ENCODE data around the gene UQCC3. TPM values are rescaled to one million over a fixed set of nuclear protein-coding genes. Genes with fewer than 3 reads are reported as not detected.
A peak's percentile ranks its signal among the peaks of the same experiment; 100 is the strongest.
"Not testable (repeated sequence)": the region's sequence is repeated elsewhere in the genome, so short reads cannot be mapped to it uniquely, and the experiment has no call there.

Gene UQCC3
- polyA plus RNA-seq, 3 donors from 2014 or later, result 13.9 to 18.0 (median 14.0) TPM

DNA sequence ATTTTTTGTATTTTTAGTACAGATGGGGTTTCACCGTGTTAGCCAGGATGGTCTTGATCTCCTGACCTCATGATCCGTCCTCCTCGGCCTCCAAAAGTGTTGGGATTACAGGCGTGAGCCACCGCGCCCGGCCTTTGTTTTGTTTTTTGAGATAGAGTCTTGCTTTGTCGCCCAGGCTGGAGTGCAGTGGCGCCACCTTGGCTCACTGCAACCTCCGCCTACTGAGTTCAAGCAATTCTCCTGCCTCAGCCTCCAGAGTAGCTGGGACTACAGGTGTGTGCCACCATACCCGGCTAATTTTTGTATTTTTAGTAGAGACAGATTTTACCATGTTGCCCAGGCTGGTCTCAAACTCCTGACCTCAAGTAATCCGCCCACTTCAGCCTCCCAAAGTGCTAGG, 21.2 kb upstream of the UQCC3 start:
- H3K4me1 Mint-ChIP-seq, result peaks cover 34 to 41% of the 10 kb centered on the region in 2 donors
- not testable (repeated sequence) for H3K9me3 Mint-ChIP-seq
- H3K27ac Mint-ChIP-seq, result peak overlapping the region in 2 of 6 donors; percentile 30 to 46

DNA sequence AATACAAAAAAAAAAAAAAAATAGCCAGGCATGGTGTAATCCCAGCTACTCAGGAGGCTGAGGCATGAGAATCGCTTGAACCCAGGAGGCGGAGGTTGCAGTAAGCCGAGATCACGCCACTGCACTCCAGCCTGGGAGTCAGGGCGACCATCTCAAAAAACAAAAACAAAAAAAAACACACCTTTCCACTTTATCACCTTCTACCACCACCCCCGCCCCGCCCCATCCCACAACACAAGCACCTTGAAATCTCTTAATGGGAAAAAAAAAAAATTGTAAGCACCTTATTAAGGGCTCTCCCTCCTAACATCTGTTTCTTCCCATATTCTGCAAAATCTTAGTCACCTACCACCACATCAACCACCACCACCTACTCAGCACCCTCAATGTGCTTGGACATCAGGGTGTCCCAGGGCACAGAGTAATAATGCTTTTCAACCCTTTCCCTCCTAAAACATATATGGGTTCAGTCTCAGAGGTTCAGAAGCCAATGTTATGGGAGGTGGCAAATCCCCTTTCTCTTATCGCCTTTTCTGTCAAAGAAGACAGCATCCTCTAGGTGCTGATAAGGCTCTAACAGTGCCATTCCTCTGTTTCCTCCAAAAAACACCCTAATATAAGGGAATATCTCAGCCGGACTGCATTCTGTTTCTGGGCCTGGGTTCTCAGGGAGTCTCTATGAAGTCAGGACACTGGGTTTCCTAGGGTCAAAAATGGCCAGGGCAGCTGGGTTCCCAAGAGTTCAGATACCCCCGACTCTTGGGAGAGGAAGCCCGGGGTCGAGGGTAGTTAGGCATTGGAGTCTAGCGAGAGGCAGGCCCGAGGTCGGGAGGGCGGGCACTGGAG, 19.1 kb upstream of the UQCC3 start:
- Mint-ChIP-seq H3K36me3 (no peaks in the 10 kb centered on the region), H3K4me1 (peaks cover 20 to 26% of the 10 kb centered on the region in 2 donors), H3K4me3 (peak overlapping the region; percentile 87 to 93 (median 90)), H3K27ac (peak overlapping the region; percentile 74 to 95 (median 93)), H3K9me3 (no peaks in the 10 kb centered on the region), H3K27me3 (ENCODE audit: low read depth in 3 of 3) (peaks cover 9 to 26% (median 24%) of the 10 kb centered on the region in 3 donors)
- DNase-seq, result no peak

More for the DNA sequence above, 21.2 kb upstream of the UQCC3 start:
- H3K4me3 Mint-ChIP-seq, H3K36me3 Mint-ChIP-seq, DNase-seq: not testable (repeated sequence)
- peaks cover 9 to 28% (median 24%) of the 10 kb centered on the region in 3 donors for H3K27me3 Mint-ChIP-seq (ENCODE audit: low read depth in 3 of 3)

DNA sequence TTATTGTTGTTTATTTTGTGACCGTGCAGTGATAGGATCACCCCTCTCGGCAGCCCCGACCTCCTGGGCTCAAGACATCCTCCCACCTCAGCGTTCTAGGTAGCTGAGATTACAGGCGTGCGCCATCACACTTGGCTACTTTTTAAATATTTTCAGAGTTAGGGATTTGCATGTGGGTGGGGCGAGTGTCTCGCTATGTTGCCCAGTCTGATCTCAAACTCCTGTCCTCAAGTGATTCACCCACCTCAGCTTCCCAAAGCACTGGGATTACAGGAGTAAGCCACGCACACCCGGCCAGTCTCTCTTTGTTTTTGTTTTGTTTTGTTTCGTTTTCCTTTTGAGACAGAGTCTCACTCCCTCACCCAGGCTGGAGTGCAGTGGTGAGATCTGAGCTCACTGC, 17.2 kb upstream of the UQCC3 start:
- H3K4me1 Mint-ChIP-seq, result peaks cover 19 to 26% of the 10 kb centered on the region in 2 donors
- DNase-seq, result no peak
- no peaks in the 10 kb centered on the region for H3K36me3 Mint-ChIP-seq
- H3K9me3 Mint-ChIP-seq, result no peaks in the 10 kb centered on the region
- peak overlapping the region; percentile 7 to 95 (median 68) for H3K27ac Mint-ChIP-seq
- H3K27me3 Mint-ChIP-seq (ENCODE audit: low read depth in 3 of 3), result peaks cover 9 to 26% (median 24%) of the 10 kb centered on the region in 3 donors
- H3K4me3 Mint-ChIP-seq, result peak overlapping the region; percentile 41 to 59 (median 55)

DNA sequence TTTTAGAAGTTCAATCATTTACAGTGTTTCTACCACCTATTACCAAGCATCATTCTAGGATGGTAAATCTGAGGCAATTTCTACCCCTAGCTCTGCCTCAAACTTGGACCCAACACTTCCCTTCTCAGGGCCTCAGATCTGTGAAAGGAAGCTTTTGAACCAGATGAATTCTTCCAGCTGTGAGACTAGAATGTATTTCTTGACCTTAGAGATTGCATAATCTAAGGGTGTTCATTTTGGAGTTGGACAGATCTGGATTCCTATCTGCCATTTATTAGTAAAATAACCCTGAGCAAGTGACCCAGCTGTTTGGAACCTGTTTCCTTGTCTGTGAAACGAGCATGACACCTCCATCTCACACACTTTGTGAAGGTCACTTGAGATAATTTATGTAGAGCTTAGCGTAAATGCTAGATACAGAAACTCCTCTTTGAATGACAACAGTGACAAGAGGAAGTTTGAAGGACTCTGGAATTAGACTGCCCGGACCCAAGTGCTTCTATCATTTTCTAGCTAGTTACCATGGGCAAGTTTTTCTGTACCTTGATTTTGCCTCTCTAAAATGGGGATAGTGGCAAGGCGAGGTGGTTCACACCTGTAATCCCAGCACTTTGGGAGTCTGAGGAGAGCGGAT, 14.6 kb upstream of the UQCC3 start:
- Mint-ChIP-seq H3K4me1 (peaks cover 12 to 17% of the 10 kb centered on the region in 2 donors), H3K27ac (no peak overlapping the region), H3K27me3 (ENCODE audit: low read depth in 3 of 3) (peaks cover 9 to 26% (median 24%) of the 10 kb centered on the region in 3 donors), H3K36me3 (no peaks in the 10 kb centered on the region), H3K4me3 (no peak overlapping the region), H3K9me3 (no peaks in the 10 kb centered on the region)
- DNase-seq, result no peak

DNA sequence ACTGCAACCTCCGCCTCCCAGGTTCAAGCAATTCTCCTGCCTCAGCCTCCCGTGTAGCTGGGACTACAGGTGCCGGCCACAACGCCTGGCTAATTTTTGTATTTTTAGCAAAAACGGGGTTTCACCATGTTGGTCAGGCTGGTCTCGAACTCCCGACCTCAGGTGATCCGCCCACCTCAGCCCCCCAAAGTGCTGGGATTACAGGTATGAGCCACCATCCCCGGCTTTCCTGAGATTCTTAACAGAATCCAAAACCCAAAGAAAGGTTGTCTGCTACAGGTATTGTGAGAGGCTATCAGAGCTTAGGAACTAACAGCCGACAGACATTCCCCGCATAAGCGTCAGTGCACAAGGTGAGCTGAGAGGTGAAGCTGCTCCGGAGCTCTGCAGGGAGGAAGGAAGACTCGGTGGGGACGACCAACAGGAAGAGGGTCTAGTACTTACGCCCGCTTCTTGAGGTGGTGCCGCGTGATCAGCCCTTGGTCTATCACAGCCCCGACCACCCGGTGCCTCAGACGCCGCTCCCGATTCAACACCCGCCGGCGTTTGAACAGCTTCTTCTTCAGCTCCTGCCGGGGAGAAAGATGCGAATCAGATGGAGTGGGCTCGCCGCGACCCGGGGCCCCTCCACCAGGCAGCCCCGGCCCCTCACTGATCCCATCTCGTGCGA, 6.9 kb upstream of the UQCC3 start:
- peaks cover 29 to 51% of the 10 kb centered on the region in 2 donors for H3K4me1 Mint-ChIP-seq
- no peak for DNase-seq
- H3K36me3 Mint-ChIP-seq, result peaks cover 3 to 9% (median 3%) of the 10 kb centered on the region in 3 donors
- H3K9me3 Mint-ChIP-seq, result no peaks in the 10 kb centered on the region
- H3K27me3 Mint-ChIP-seq (ENCODE audit: low read depth in 3 of 3), result peaks cover 8 to 12% (median 11%) of the 10 kb centered on the region in 3 donors
- H3K4me3 Mint-ChIP-seq, result peak overlapping the region; percentile 90 to 95 (median 91)
- peak overlapping the region; percentile 86 to 95 (median 93) for H3K27ac Mint-ChIP-seq

DNA sequence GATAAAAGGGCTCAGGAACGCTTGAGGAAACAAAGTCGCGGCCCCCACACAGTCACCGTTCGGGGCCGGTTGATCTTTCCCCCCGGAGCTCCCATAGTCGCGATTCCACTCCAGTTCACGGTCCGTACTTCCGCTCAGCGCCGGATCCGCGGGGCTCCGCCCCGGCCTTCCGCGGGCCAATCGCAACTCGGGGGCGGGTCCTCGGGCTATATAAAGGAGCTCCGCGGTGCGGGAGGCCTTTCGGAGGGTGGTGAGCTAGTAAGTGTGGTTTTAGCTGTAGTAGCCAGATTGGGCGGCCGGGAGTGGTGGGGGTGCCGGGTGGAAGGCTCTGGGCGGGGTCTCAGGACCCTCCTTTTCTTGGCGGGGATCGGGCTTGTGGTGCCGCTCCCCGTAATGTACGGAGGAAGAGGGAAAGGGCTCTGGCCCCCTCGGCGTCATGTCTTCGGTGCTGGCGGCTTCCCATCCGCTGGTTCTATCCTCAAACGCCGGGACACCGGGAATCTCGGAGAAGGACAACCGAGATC, 6.3 kb upstream of the UQCC3 start, which contains the start of the genes C11orf98 and CSKMT:
Gene C11orf98 (minus strand): TSS at position 136 of the 524 bp plus-strand sequence. CDS start 41 bp downstream, at position 95.
Gene CSKMT (plus strand): TSS at position 238 of the 524 bp plus-strand sequence. CDS start 568 bp downstream, outside the sequence.
- Mint-ChIP-seq H3K27ac (peak within 1 kb of the TSS; percentile 86 to 95 (median 93)), H3K27me3 (ENCODE audit: low read depth in 3 of 3) (peaks cover 8 to 12% (median 11%) of the 10 kb centered on the region in 3 donors), H3K4me1 (peaks cover 34 to 56% of the 10 kb centered on the region in 2 donors), H3K36me3 (peaks cover 3 to 9% (median 3%) of the 10 kb centered on the region in 3 donors), H3K4me3 (peak within 1 kb of the TSS; percentile 90 to 95 (median 91)), H3K9me3 (no peaks in the 10 kb centered on the region)
- peak; percentile 94 to 96 (median 95) for DNase-seq

DNA sequence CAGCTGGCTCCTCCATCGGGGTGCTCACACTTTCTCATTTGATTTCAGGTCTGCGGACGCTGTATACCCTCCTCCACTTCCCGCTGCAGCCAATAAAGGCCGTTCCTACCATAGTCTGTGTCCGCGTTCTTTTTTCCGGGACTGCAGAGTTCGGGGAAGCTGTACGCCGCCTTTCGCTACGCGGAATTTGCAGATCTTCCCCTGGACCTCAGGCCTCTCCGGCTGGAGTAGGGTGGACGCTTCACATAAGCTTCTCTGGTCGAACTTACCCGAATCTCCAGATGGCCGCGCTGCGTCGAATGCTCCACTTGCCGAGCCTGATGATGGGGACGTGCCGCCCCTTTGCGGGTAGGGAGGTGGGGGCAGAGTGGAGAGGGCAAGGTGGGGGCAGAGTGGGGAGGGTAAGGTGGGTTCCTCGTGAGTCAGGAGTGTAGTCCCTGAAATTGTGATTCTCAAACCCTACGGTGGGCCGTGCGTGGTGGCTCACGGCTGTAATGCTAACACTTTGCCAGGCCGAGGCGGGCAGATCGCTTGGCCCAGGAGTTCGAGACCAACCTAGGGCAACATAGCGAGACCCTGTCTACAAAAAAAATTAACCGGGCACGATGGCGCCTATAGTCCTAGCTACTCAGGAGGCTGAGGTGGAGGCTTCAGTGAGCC, 5.7 kb upstream of the UQCC3 start:
- Mint-ChIP-seq H3K9me3 (no peaks in the 10 kb centered on the region), H3K4me1 (peaks cover 39 to 59% of the 10 kb centered on the region in 2 donors), H3K4me3 (peak overlapping the region; percentile 90 to 95 (median 91)), H3K36me3 (peaks cover 3 to 9% (median 3%) of the 10 kb centered on the region in 3 donors), H3K27ac (peak overlapping the region; percentile 86 to 95 (median 93)), H3K27me3 (ENCODE audit: low read depth in 3 of 3) (peaks cover 8 to 12% (median 11%) of the 10 kb centered on the region in 3 donors)
- peak; percentile 43 to 65 (median 57) for DNase-seq

DNA sequence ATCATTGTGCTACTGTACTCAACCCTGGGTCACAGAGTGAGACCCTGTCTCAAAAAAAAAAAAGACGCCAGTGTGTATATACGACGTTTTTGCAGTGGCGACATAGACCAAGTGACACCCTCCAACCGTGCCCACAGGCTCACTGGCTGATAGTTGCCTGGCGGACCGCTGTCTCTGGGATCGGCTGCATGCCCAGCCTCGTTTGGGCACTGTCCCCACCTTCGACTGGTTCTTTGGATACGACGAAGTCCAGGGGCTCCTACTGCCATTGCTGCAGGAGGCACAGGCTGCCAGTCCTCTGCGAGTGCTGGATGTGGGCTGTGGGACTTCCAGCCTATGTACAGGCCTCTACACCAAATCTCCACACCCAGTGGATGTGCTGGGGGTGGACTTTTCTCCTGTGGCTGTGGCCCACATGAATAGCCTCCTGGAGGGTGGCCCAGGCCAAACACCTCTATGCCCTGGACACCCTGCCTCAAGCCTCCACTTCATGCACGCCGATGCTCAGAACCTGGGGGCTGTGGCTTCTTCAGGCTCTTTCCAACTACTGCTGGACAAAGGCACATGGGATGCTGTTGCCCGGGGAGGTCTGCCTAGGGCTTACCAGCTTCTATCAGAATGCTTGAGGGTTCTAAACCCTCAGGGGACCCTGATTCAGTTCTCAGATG, 5.1 kb upstream of the UQCC3 start:
- H3K9me3 Mint-ChIP-seq, result no peaks in the 10 kb centered on the region
- peak overlapping the region in 4 of 6 donors; percentile 66 to 94 (median 90) for H3K27ac Mint-ChIP-seq
- peaks cover 10 to 15% (median 14%) of the 10 kb centered on the region in 3 donors for H3K27me3 Mint-ChIP-seq (ENCODE audit: low read depth in 3 of 3)
- H3K4me3 Mint-ChIP-seq, result peak overlapping the region; percentile 62 to 95 (median 90)
- H3K36me3 Mint-ChIP-seq, result peaks cover 3 to 9% (median 3%) of the 10 kb centered on the region in 3 donors
- DNase-seq, result no peak
- peaks cover 46 to 65% of the 10 kb centered on the region in 2 donors for H3K4me1 Mint-ChIP-seq

DNA sequence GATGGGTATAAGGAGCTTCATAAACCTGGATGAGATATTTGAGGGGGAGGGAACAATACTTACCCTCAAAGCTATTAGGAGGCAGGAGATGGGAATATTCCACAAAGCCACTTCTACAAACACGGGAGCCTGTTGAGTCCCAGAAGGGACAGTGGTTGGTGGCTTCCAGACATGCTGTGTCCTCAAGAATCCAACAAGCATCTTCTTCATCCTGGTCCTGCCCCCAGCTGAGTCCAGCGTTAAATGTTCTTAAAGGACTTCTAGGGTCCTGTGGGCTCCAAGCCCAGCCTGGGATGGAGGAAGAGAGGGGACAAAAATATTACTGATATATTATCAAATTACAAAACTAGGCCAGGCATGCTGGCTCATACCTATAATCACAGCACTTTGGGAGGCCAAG, 4.0 kb upstream of the UQCC3 start:
- Mint-ChIP-seq H3K4me1 (peaks cover 55 to 74% of the 10 kb centered on the region in 2 donors), H3K4me3 (peak overlapping the region in 2 of 5 donors; percentile 12 to 72), H3K27me3 (ENCODE audit: low read depth in 3 of 3) (peaks cover 11 to 23% (median 22%) of the 10 kb centered on the region in 3 donors), H3K9me3 (no peaks in the 10 kb centered on the region), H3K27ac (peak overlapping the region in 2 of 6 donors; percentile 40 to 55), H3K36me3 (peaks cover 3 to 9% (median 3%) of the 10 kb centered on the region in 3 donors)
- no peak for DNase-seq

DNA sequence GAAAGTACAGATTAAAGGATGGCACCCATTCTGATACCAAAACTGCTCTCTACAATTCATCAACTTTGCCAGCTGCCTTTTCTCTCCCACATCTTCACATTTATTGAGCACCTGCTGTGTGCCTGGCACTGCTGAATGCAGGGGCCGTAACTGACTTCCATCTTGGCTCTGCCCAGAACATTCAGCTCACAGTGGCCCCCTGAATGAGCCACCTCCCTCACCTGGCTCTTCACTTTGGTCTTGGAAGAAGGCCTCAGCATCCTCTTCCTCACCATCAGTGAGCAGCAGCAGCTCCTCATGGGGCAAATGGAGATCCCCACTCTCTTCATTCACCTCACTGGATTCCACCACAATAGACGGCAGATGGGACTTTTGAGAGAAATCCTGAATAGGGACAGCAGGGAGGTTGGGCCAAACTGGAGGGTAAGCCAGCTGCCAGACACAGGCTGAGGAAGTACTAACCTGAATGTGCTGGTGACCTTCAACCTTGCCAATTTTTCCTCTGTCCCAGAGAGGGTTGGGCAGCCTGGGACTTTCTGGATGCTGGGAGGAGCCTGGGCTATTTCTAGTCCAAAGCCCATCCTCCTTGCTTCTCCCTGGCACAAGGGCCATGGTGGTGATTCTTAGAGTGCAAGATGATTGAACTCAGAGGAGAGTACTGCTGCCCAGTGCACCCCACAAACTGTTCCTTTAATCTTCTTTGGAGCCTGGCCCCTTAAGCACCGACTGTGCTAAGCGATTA, 1.9 kb upstream of the UQCC3 start:
- Mint-ChIP-seq H3K27me3 (ENCODE audit: low read depth in 3 of 3) (peaks cover 9 to 23% (median 23%) of the 10 kb centered on the region in 3 donors), H3K4me3 (peak overlapping the region; percentile 97 to 100 (median 100)), H3K27ac (peak overlapping the region in 5 of 6 donors; percentile 46 to 92 (median 76)), H3K4me1 (peaks cover 52 to 58% of the 10 kb centered on the region in 2 donors), H3K9me3 (no peaks in the 10 kb centered on the region), H3K36me3 (peaks cover under 1% of the 10 kb centered on the region in 3 donors)
- DNase-seq, result no peak

DNA sequence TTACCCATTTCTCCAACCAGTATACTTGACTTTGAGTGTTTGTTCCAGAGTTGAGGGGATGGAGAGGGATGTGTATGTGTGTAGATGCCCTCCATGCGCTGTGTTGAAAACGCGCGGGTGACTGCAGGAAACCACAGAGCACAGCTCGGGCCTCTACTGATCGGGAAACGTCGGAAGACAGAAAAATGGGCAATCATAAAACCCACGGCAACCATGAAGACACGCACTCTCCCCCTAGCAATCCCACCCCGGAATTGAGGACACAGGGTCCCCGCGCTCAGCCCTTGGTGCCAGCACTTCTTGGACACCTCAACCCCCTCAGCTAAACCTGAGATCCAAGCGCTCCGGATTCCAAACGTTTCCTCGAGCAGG, 251 bp upstream of the UQCC3 start:
- H3K27me3 Mint-ChIP-seq (ENCODE audit: low read depth in 3 of 3), result peaks cover 3 to 15% (median 13%) of the 10 kb centered on the region in 3 donors
- H3K4me1 Mint-ChIP-seq, result peaks cover 45 to 51% of the 10 kb centered on the region in 2 donors
- H3K4me3 Mint-ChIP-seq, result peak overlapping the region; percentile 97 to 100 (median 100)
- H3K36me3 Mint-ChIP-seq, result peaks cover 4 to 5% (median 4%) of the 10 kb centered on the region in 3 donors
- H3K27ac Mint-ChIP-seq, result peak overlapping the region; percentile 92 to 98 (median 96)
- no peak for DNase-seq
- no peaks in the 10 kb centered on the region for H3K9me3 Mint-ChIP-seq

Data from immature natural killer cell (primary cell).